NCI-H526 (cell line): ENCODE results near the gene CEP104.

ENCODE experiments used
- DNase-seq, 2 experiments: peaks; one replicate each; lab custom pipeline; 2025; lab: John Stamatoyannopoulos, UW

The CEP104 gene

GRCh38 chr1:3856923-3857790 is at the start of gene CEP104, which contains the start of gene DFFB:
Gene CEP104 (minus strand): TSS chr1:3857211. CDS start chr1:3852407, 4,804 bp downstream.
Gene DFFB (plus strand): TSS chr1:3857476. CDS start chr1:3857604, 128 bp downstream.
- DNase-seq: peak; percentile 97 to 99

DNA sequence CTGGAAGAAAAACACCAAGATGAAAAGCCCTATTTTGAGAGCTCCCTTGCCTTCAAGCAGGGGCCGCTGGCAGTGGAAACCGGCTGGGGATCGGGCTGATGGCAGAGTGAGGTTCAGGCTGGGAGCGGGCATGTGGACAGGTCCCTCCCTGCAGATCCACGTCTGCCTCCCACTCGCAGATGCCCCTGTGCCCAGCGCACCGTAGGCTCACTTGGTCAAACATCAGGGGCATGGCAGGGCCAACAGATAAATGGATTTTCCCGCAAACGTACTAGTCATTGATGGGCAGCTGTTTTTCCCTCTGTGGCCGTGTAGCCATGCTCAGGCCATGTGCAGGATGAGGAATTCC is 49.6 kb upstream of the CEP104 start:
- DNase-seq: no peak

- DNase-seq: no peak
Observed at GRCh38 chr1:3905953-3906671, 49.1 kb upstream of the CEP104 start.

DNA sequence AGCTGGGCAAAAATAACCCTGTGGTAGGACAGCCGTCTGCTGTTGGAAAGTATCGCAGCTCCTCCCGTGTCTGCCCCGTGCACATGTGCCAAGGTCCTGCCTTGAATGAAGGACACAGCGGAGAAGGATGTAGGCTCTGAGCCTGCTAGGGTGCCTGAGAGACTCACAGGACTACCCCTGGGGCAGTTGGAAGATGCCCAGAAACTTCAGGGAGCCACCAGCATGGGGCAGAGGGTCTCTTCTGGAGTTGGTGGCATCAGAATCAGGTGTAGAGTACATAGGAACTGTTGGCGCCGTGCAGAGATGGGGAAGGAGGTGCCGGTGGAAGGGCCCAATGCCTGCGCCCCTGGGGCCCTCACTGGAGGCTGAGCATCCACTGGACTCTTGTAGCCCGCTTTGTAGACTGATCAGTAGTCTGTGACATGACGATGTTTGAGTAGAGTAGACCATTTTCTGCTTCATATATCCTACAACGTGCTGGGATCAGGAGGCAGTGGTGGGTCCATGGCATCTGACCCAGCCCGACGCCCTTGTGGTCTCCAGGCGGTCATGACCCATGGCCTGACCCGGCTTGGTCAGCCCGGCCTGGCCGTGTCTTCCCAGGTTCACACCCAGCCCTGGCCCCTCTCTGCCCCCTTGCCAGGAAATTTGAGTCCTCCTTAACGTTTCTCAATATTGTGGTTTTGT is 48.4 kb upstream of the CEP104 start:
- no peak for DNase-seq

- DNase-seq: no peak
Observed at GRCh38 chr1:3904843-3905185, 47.8 kb upstream of the CEP104 start.

DNA sequence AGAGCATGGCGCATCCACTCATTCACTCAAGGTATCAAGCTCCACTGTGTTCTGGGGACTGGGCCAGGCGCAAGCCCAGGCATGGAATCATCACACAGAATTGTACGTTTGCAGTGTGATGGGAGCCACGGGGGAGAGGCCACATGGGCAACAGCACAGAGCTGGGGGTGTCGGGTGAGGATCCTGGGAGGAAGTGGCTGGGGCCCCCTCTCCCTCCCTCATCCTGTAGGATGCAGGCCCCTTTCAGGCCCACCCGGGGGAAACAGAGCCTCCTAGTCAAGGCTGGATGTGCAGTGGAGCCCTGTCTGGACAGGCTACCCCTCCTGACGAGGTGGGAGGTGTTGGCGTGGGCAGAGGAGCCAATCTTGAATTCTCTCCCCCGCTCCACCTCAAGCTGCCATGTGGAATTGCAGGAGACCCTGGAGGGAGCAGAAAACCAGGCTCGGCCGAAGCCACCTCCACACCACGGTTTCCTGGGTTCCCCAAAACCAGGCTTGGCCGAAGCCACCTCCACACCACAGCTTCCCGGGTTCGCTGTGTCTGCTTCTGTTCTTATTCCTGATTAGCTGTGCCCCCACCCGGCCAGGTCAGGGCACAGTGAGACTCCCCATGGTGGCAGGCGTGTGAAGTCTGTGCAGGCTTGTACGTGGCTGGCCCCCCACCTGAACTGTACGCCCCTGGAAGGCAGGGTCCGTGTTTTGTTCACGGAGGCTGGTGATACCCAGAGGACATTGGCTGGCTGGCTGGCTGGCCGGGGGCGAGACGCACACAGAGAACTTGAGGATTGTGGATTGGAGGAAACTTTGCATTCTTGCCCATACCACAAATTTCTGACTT is 47.2 kb upstream of the CEP104 start:
- no peak for DNase-seq

DNA sequence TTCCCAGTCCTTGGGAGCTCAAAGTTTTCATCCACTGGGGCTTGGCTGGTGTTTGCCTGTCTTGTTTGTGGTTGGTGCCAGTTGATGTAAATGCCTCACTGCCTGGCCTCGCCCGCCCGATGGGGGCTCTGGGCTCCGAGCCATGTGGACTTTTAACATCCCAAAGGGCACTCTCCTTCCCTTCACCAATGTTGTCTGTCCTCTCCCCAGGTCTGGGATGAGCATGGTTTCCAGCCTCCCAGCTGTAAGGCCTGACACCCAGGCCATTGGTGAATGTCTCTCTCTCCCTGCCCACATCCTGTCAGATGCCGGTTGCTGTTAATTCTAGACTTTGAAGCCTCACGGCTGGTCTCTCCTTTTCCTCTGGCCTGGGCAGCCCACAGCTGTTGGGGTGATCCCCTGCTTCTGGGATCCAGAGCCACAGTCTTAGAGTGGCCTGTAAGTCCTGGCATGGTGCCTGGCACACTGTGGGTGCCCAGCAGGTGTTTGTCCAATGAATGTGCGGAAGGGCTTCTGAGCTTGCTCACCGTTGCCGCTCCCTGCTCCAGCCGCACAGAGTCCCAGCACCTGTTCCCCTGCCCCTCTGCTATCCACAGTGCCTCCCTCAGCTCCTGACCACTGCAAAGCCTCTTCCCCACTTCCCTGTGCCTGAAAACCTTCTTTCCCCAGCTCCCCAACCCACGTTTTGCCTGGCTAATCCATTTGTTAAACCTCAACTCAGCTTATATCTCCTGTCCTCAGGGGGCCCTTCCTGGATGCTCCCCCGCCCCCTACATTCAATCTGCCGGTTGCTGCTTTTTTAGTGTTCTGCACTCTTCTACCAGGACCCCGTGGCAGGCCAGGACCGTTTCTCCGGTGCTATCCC is 46.4 kb upstream of the CEP104 start:
- DNase-seq: no peak

GRCh38 chr1:3902571-3903091 is 45.6 kb upstream of the CEP104 start:
- no peak for DNase-seq

- DNase-seq: no peak
Observed at GRCh38 chr1:3902111-3902511, 45.1 kb upstream of the CEP104 start.

GRCh38 chr1:3900969-3901529 is 44.0 kb upstream of the CEP104 start:
- DNase-seq: peak; percentile 84 to 97

- DNase-seq: peak; percentile 98 to 99
Observed at GRCh38 chr1:3900150-3900968, 43.3 kb upstream of the CEP104 start, which contains the start of gene C1orf174. Gene C1orf174 (minus strand): TSS chr1:3900272. CDS start chr1:3900186, 86 bp downstream.

GRCh38 chr1:3899754-3900149 is 42.7 kb upstream of the CEP104 start:
- peak in 1 of 2 experiments; percentile 45 for DNase-seq

- DNase-seq: no peak
Observed at GRCh38 chr1:3898994-3899753, 42.2 kb upstream of the CEP104 start.

GRCh38 chr1:3898475-3898735 is 41.4 kb upstream of the CEP104 start:
- DNase-seq: no peak

GRCh38 chr1:3896396-3897000 is 39.5 kb upstream of the CEP104 start:
- no peak for DNase-seq

DNA sequence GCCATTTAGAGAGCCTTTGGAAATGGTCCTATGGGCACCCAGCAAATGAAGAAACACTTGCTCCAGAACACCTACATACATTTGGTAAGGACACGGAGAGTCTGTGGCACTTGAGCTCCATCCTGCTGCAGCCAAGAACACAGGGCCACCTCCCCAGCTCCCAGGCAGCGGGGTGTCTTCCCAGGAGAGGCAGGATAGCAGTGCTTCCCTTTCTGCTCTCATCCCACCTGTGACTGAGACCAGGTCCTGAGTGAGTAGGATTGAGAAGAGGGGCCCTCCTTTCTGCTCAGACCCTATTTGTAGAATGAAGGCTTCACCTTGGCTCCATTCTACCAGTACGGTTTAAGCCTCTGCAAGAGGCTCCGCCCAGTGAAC is 38.9 kb upstream of the CEP104 start:
- no peak for DNase-seq

DNA sequence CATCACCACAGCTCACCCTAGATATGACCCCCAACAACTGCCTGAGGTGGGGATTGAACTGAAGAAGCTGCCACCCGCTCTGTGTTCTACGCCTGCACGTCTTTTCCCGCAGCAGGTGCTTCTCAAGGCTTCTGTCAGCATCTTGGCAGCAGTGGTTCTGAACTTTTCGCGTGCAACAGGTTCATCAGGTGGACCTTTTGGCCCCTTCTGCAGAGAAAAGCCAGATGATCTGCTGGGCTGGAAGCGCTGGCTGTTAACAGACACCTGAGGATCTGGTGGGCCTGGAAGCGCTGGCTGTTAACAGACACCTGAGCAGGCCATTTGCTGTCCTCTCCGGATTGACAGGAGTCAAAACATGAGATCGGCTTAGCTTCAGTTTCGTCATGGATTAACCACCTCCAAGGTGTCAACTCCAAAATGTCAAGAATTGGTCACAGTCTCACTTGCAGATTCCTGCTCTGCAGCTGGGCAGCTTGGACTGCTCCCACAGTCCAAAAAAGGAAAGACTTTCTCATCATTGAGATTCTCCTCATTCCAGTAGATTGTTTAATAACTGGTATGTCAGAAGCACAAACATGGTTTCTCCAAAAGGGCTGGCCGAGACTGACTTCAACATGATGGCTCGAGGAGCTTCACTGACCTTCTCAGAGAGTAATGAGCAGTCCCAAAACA is 38.4 kb upstream of the CEP104 start:
- DNase-seq: no peak
